Left colon (tissue), 2 donors: ENCODE data around the gene ADARB2. TPM values are rescaled to one million over a fixed set of nuclear protein-coding genes. Genes with fewer than 3 reads are reported as not detected.
"Not testable (repeated sequence)": the region's sequence is repeated elsewhere in the genome, so short reads cannot be mapped to it uniquely, and the experiment has no call there.

Source experiments
- ATAC-seq: fragments of 200-7000 bp; cut with Tn5 transposase; one replicate; pipeline ENCODE4 v1.9.1; 2020; ENCODE audit warnings: mild to moderate bottlenecking, moderate library complexity
- DNase-seq, 2 donors: peaks; one replicate each; pipeline ENCODE4 v3.0.0-alpha.2; 2020
- intact Hi-C, 2 donors: fragments of 100-400 bp; cut with DNase I in 1 of 2; cut with micrococcal nuclease in 1 of 2; formaldehyde crosslinking; loops; one replicate each; pipeline versions ENCODE4 v1.11.2 to v1.14.0; 2022; cut with DNase I, micrococcal nuclease
- total RNA-seq, 2 donors: library from RNA; stranded (reverse); fragmentation: NEBNext Ultra II Directional; extraction: Animal tissue kit (Norgen Biotek cat#: 25700); gene quantifications; one replicate each; pipeline ENCODE4 v1.2.1, GENCODE V29; 2021
- donor health status: DM: no; HTN: no; CAD: no.
- donor health status: DM: yes; HTN: yes; CAD: no.

ADARB2 gene
- total RNA-seq, 2 donors from 2014 or later = 0.21 to 0.73 TPM

DNA sequence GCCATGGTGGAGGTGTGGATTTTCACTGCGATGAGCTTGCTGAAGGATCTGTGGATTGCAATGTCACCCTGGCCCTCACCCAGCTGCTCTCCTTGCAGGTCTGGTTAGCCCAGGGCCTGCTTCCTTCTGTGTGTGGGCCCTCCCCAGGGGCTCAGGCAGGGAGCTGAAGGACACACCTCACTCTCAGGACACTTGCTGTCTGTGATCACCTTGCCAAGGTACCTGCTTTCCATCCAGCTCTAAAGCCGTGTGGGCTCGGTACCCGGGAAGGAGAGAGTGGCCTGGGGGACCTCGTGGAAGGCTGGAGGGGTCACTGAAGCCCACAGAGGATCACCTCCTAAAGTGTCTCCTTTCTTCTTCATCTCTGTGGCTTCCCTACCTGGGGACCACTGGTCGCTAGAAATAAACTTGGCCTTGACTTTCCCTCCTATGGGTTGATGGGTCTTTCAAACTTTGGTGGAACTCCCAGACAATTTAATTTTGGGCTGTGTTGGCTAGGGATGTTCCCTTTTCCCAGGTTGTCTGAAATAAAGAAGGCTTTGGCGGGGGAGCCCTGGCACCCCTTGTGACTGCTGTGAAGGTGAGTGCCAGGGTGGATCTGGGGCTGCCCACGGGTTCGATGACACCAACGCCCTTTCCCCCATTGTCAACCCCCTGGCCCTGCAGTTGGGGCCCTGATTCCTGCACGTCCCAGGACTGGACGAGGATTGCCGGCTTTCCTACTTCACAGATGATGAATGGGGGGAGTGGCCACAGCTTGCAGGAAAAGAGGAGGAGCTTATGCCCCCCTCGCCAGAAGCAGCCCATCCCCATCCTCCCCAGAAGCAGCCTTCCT lies 331.0 kb downstream of the ADARB2 start:
- intact Hi-C loops = no loop called here
- ATAC-seq (no peak), DNase-seq (no peak)

GRCh38 chr10:1404323-1405260 lies 332.7 kb downstream of the ADARB2 start:
- intact Hi-C loops = no loop called here
- ATAC-seq (no peak), DNase-seq (no peak)

GRCh38 chr10:1403508-1404322 lies 333.6 kb downstream of the ADARB2 start:
- intact Hi-C loops = no loop called here
- ATAC-seq (no peak), DNase-seq (no peak)

- DNase-seq = no peak
- ATAC-seq = no peak
- intact Hi-C loops = no loop called here
Measured at GRCh38 chr10:1402816-1403507, 334.4 kb downstream of the ADARB2 start.

DNA sequence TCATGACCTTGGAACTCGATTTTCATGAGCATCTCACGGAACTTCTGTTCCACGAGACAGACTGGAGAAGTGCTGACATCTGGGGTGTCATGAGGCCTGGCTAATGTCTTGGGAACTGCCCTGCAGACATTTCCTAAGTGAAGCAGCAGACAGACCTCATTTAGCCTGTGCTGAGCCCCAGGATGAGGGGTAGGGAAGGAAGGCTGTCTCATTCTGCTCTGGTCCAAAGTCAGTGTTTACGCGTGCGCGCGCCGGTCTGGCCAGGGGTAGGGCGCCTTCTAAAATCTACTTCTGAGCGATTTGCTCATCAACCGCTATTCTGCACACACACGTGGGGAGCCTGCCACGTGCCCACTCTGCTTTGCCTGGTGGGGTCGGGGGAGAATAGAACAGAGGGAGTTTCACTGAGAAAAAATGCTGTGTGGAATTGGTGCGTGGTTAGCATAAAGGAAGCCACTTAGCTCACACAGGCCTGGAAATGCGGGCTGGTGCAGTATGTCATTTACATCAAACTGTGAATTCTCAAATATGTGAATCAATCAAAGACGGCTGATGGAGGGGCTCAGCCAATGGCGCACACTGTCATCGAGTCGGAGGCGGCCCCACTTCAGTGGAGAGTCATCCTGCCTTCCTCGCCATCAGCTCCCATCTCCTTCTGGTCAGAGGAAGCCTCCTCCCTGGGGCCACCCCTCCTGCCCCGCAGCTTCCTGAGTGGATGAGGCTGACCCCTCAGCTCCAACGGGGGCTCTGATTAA lies 335.1 kb downstream of the ADARB2 start:
- intact Hi-C loops = no loop called here
- no peak for ATAC-seq
- no peak for DNase-seq

DNA sequence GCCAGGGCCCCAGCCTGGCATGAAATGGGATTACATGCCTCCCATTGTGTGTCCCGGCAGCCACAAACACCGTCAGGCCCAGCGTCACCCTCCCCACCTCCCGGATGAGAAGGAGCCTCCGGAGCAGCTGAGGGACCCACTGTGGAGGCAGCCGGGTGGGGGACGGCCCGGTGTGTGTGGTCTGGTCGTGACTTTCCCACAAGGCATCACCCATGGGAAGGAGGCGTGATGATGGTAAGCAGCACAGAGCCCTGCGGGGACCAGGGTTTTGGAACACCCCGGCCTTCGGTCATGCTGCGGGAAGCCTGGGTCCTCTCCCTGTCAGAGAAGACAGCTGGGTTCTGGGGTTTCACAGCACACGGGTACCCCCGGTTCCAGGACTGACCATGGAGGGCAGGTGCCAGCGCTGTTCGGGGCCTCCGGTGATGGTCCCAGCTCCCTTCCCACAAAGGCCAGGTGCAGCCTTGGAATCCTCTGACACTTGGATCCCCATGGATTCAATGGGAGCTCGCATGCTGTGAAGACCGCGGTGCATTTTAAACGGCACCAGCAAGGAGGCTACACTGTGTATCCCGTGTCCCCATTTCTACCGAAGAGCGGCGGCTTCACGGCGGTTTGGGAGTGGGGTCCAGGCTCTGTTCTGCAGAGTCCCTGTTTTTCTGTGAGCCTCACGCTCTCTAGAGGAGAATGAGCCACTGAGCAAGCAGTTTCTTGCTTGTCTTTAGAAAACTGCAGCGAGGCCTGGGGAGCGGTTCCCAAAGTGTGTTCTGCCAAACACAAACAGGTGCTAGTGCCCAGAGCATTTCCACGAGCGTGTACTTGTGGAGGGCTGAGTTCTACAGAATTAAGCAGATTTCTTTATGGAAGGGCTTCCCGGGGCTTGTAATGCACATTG lies 336.0 kb downstream of the ADARB2 start:
- intact Hi-C loops = no loop called here
- DNase-seq = no peak
- no peak for ATAC-seq

GRCh38 chr10:1400101-1401070 lies 336.9 kb downstream of the ADARB2 start:
- DNase-seq (no peak), ATAC-seq (no peak)
- intact Hi-C loops = no loop called here

DNA sequence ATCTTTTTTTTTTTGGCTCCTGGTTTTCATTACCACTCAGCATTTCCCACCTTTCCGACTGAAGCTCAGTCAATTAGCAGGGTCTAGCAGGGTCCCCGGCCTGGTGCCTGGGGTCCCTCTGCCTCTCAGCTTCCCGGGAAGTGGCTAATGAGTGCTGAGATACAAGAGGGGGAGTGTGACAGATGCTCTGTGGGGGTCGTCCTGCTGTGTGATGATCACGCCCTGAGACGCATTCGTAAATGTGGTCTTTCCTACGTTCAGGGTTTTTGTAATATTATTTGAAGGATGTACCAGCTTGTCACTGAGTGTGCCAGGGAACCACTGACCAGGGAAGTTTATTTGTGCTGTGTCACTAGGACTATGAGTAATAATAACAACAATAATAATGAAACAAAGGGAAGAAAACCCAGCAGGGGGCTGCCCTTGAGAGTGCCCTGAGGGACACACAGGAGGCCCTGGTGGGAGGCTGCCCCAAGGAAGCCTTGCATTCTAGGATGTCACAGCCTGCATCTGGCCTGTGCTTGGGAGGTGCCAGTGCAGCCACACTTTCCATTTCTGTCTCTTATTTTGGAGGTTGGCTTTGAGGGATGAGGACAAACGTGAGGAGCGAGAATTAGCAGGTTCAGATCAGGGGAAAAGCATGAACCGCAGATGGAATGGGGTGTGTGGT lies 337.8 kb downstream of the ADARB2 start:
- no peak for ATAC-seq
- intact Hi-C loops = no loop called here
- DNase-seq = no peak

- intact Hi-C loops = no loop called here
- ATAC-seq = no peak
Measured at GRCh38 chr10:1398626-1399410, 338.5 kb downstream of the ADARB2 start.

GRCh38 chr10:1398116-1398515 lies 339.2 kb downstream of the ADARB2 start:
- intact Hi-C loops, ATAC-seq, DNase-seq: not testable (repeated sequence)

More at GRCh38 chr10:1398626-1399410, 338.5 kb downstream of the ADARB2 start:
- no peak for DNase-seq

DNA sequence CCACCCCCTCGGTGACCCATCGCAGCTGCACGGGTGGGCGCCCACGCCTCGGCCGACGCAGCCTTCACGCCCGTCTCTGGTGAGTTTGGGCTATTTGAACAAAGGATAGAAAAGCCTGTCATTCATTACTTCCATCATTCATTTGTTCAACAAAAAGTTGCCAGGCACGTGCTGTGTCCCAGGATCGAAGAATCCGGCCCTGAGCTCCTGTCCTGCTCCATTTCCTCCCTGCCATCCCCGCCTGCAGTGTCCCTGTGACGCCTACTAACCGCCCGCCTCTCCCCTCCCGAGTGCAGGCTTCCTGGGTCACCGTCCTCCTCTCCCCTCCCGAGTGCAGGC lies 341.1 kb downstream of the ADARB2 start:
- DNase-seq = no peak

GRCh38 chr10:1395481-1396296 lies 341.6 kb downstream of the ADARB2 start:
- ATAC-seq = no peak
- intact Hi-C loops = no loop called here
- DNase-seq = no peak

More for the DNA sequence above, 341.1 kb downstream of the ADARB2 start:
- intact Hi-C loops = no loop called here
- ATAC-seq = no peak

DNA sequence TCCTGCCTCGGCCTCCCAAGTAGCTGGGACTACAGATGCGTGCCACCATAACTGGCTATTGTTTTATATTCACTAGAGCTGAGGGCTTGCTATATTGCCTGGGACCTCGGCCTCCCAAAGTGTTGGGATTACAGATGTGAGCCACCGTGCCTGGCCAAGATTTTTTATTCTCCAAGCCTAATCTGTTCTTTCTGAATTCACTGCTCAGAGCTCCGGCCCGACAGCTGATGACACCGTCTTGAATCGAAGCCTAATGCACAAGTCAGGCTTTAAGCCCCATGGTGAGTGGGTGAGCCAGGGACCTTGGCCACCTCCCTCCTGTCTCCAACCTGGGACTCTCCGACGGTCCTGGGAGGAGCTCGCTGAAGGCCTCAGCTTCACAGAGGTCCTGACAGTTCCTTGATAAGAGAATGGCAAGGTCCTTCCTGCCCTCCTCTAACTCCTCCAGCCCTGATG lies 342.3 kb downstream of the ADARB2 start:
- intact Hi-C loops = no loop called here
- DNase-seq = no peak
- ATAC-seq = no peak
